Hepatocyte (in vitro differentiated cells): ENCODE measurements around the gene SEC23A. TPM values are rescaled to one million over a fixed set of nuclear protein-coding genes. Genes with fewer than 3 reads are reported as not detected.
A peak's percentile ranks its signal among the peaks of the same experiment; 100 is the strongest.

ENCODE experiments used
- DNase-seq: peaks from one replicate; pipeline ENCODE4 v3.0.0-alpha.2; 2016; ENCODE audit warnings: low spot score
- H2AFZ ChIP-seq: fragments of 200-600 bp; sonication (generic); 2 replicates; pipeline ENCODE4 v1.6.0; 2016; ENCODE audit warnings: antibody characterized with exemption, mild to moderate bottlenecking
- H3K27ac ChIP-seq: fragments of 200-600 bp; sonication (generic); 2 replicates; pipeline ENCODE4 v1.5.1; 2016; ENCODE audit warnings: mild to moderate bottlenecking
- H3K27me3 ChIP-seq: fragments of 200-600 bp; sonication (generic); 2 replicates; pipeline ENCODE4 v1.6.1; 2016
- H3K36me3 ChIP-seq: fragments of 200-600 bp; sonication (generic); replicated peaks from 2 replicates; pipeline ENCODE4 v1.5.1; 2016; ENCODE audit warnings: low read depth; ENCODE audit not compliant: insufficient read depth
- H3K4me1 ChIP-seq: fragments of 200-600 bp; sonication (generic); 2 replicates; pipeline ENCODE4 v1.5.1; 2016; ENCODE audit warnings: mild to moderate bottlenecking, moderate library complexity; ENCODE audit not compliant: insufficient read depth
- H3K4me2 ChIP-seq: fragments of 200-600 bp; sonication (generic); 2 replicates; pipeline ENCODE4 v1.6.0; 2016
- H3K4me3 ChIP-seq: fragments of 200-600 bp; sonication (generic); 2 replicates; pipeline ENCODE4 v1.5.1; 2016; ENCODE audit warnings: mild to moderate bottlenecking
- H3K79me2 ChIP-seq: fragments of 200-600 bp; sonication (generic); 2 replicates; pipeline ENCODE4 v1.6.0; 2017; ENCODE audit warnings: mild to moderate bottlenecking
- H3K9me2 ChIP-seq: fragments of 200-600 bp; sonication (generic); replicated peaks from 2 replicates; pipeline ENCODE4 v1.6.0; 2017; ENCODE audit warnings: mild to moderate bottlenecking; ENCODE audit not compliant: insufficient read depth
- H3K9me3 ChIP-seq: fragments of 200-600 bp; sonication (generic); 2 replicates; pipeline ENCODE4 v1.5.1; 2016; ENCODE audit warnings: low read depth, mild to moderate bottlenecking
- H4K20me1 ChIP-seq: fragments of 200-600 bp; sonication (generic); 2 replicates; pipeline ENCODE4 v1.6.0; 2016; ENCODE audit warnings: mild to moderate bottlenecking; ENCODE audit not compliant: insufficient read depth, poor library complexity, severe bottlenecking
- CTCF ChIP-seq: fragments of 200-600 bp; sonication (generic); IDR thresholded peaks from 2 replicates; pipeline ENCODE4 v1.5.1; 2016; ENCODE audit warnings: antibody characterized with exemption, mild to moderate bottlenecking; ENCODE audit not compliant: poor library complexity
- EZH2 ChIP-seq: fragments of 200-600 bp; sonication (generic); IDR thresholded peaks from 2 replicates; pipeline ENCODE4 v1.6.1; 2016; ENCODE audit warnings: antibody characterized with exemption, mild to moderate bottlenecking, borderline replicate concordance
- EZH2phosphoT487 ChIP-seq: fragments of 200-600 bp; sonication (generic); IDR thresholded peaks from one replicate; pipeline ENCODE4 v1.6.1; 2018; ENCODE audit warnings: antibody characterized with exemption, mild to moderate bottlenecking, low read depth, moderate library complexity; ENCODE audit not compliant: unreplicated experiment, severe bottlenecking
- WGBS: methylation state at CpG from one replicate; pipeline ENCODE4 v1.1.6; 2016; ENCODE audit warnings: low lambda C conversion rate; ENCODE audit errors: missing lambda C conversion rate; 5-methylcytosine and 5-hydroxymethylcytosine counted together
- polyA plus RNA-seq: library from polyadenylated mRNA; unstranded; fragments of >200 nt; fragmentation: Nextera tagmentation; extraction: Ambion mirVana; gene quantifications from 2 replicates; pipeline ENCODE4 v1.2.1, GENCODE V29; 2016
- total RNA-seq: library from RNA; depleted of rRNA; stranded (reverse); fragments of >200 nt; gene quantifications from 2 replicates; pipeline ENCODE4 v1.2.3, GENCODE V29; 2014

The SEC23A gene
- total and polyA plus RNA-seq, 2 experiments from 2014 or later: 99.8 to 193 TPM

- WGBS: 82% methylated on average over 8 of the region's 8 CpGs
- Histone ChIP-seq H2AFZ (no peak overlapping the region), H3K9me2 (no peaks in the 10 kb centered on the region), H3K36me3 (no peaks in the 10 kb centered on the region), H3K4me1 (peaks cover 7% of the 10 kb centered on the region), H3K27ac (peak overlapping the region; percentile 76), H4K20me1 (no peaks in the 10 kb centered on the region), H3K4me3 (no peak overlapping the region), H3K27me3 (no peaks in the 10 kb centered on the region), H3K4me2 (no peak overlapping the region), H3K79me2 (no peaks in the 10 kb centered on the region), H3K9me3 (no peaks in the 10 kb centered on the region)
- no peak for TF ChIP-seq EZH2
- no peak for TF ChIP-seq EZH2phosphoT487
- no peak for TF ChIP-seq CTCF
- DNase-seq: peak; percentile 52
These were observed 97.8 kb downstream of the SEC23A start for GRCh38 chr14:39005044-39005880.

GRCh38 chr14:38999949-39000348 is 103.1 kb downstream of the SEC23A start:
- WGBS: 100% methylated on average over 1 of the region's 1 CpG

GRCh38 chr14:38994731-38995130 is 108.3 kb downstream of the SEC23A start:
- 71% methylated on average over 3 of the region's 3 CpGs for WGBS
- no peak overlapping the region for H3K27ac ChIP-seq

More at GRCh38 chr14:38999949-39000348, 103.1 kb downstream of the SEC23A start:
- H2AFZ ChIP-seq: no peak overlapping the region
- no peaks in the 10 kb centered on the region for H3K79me2 ChIP-seq
- no peak for TF ChIP-seq CTCF
- TF ChIP-seq EZH2phosphoT487: no peak
- TF ChIP-seq EZH2: no peak
- no peaks in the 10 kb centered on the region for H3K4me1 ChIP-seq
- no peak overlapping the region for H3K4me2 ChIP-seq
- DNase-seq: no peak
- no peaks in the 10 kb centered on the region for H3K9me2 ChIP-seq
- H3K27ac ChIP-seq: no peak overlapping the region
- H3K9me3 ChIP-seq: no peaks in the 10 kb centered on the region
- no peak overlapping the region for H3K4me3 ChIP-seq
- no peaks in the 10 kb centered on the region for H3K27me3 ChIP-seq
- H4K20me1 ChIP-seq: no peaks in the 10 kb centered on the region
- no peaks in the 10 kb centered on the region for H3K36me3 ChIP-seq

More at GRCh38 chr14:38994731-38995130, 108.3 kb downstream of the SEC23A start:
- Histone ChIP-seq H3K4me1 (no peaks in the 10 kb centered on the region), H2AFZ (no peak overlapping the region), H3K4me3 (no peak overlapping the region), H3K27me3 (no peaks in the 10 kb centered on the region), H3K36me3 (no peaks in the 10 kb centered on the region), H4K20me1 (no peaks in the 10 kb centered on the region), H3K4me2 (no peak overlapping the region), H3K79me2 (no peaks in the 10 kb centered on the region), H3K9me3 (no peaks in the 10 kb centered on the region), H3K9me2 (no peaks in the 10 kb centered on the region)
- no peak for DNase-seq
- no peak for TF ChIP-seq EZH2phosphoT487
- no peak for TF ChIP-seq CTCF
- no peak for TF ChIP-seq EZH2
